Tibial artery (tissue), 4 donors: ENCODE results near the gene KLHL36.

ENCODE experiments used
- DNase-seq, 2 donors: peaks; one replicate each; pipeline ENCODE4 v3.0.0-alpha.2; 2019
- H3K27ac ChIP-seq, 2 donors: fragments of 200-600 bp; sonication (generic) in 1 of 2; 1 replicate in 1 of 2; 2 replicates in 1 of 2; pipeline ENCODE4 v1.5.1; 2018 to 2019; ENCODE audit warnings: mild to moderate bottlenecking in 1 of 2
- H3K27me3 ChIP-seq, 2 donors: fragments of 200-600 bp; sonication (generic) in 1 of 2; one replicate each; pipeline versions ENCODE4 v1.5.1 to v1.6.0; 2016 to 2019
- H3K36me3 ChIP-seq, 3 donors: fragments of 200-600 bp; sonication (generic) in 2 of 3; one replicate each; pipeline ENCODE4 v1.5.1; 2016 to 2019; ENCODE audit warnings: mild to moderate bottlenecking in 2 of 3
- H3K4me1 ChIP-seq, 4 donors: fragments of 200-600 bp; sonication (generic) in 2 of 4; 1 replicate in 3 of 4; 2 replicates in 1 of 4; pipeline ENCODE4 v1.5.1; 2016 to 2019
- H3K4me3 ChIP-seq, 2 donors: fragments of 200-600 bp; sonication (generic) in 1 of 2; 1 replicate in 1 of 2; 2 replicates in 1 of 2; pipeline ENCODE4 v1.5.1; 2018 to 2019; ENCODE audit warnings: mild to moderate bottlenecking in 2 of 2
- H3K9me3 ChIP-seq, 3 donors: fragments of 200-600 bp; sonication (generic) in 1 of 3; one replicate each; pipeline ENCODE4 v1.5.1; 2016 to 2019
- CTCF ChIP-seq, 2 experiments: fragments of 200-600 bp in 1 of 2; fragments of 450-650 bp in 1 of 2; IDR thresholded peaks; one replicate each; pipeline ENCODE4 v1.5.1; 2017 to 2019; ENCODE audit warnings: antibody characterized with exemption in 2 of 2, mild to moderate bottlenecking in 1 of 2, moderate library complexity in 1 of 2
- intact Hi-C: fragments of 100-400 bp; cut with DNase I; formaldehyde crosslinking; loops from one replicate; pipeline ENCODE4 v1.15.0; 2023; ENCODE audit warnings: low total_unique reads

The KLHL36 gene

GRCh38 chr16:84625556-84625955 is 22.8 kb upstream of the KLHL36 start:
- intact Hi-C loops = no loop called here
- H3K4me1 ChIP-seq = peaks cover 0 to 5% (median 4%) of the 10 kb centered on the region in 4 donors
- no peak overlapping the region for H3K4me3 ChIP-seq
- no peaks in the 10 kb centered on the region for H3K9me3 ChIP-seq
- H3K27ac ChIP-seq = no peak overlapping the region
- no peak for DNase-seq
- H3K36me3 ChIP-seq = no peaks in the 10 kb centered on the region
- no peaks in the 10 kb centered on the region for H3K27me3 ChIP-seq
- TF ChIP-seq CTCF (IDR thresholded peaks at IDR 0.05) = no peak

- Histone ChIP-seq H3K27ac (no peak overlapping the region), H3K36me3 (no peaks in the 10 kb centered on the region), H3K27me3 (no peaks in the 10 kb centered on the region), H3K4me1 (peaks cover 0 to 12% (median 7%) of the 10 kb centered on the region in 4 donors), H3K4me3 (no peak overlapping the region), H3K9me3 (no peaks in the 10 kb centered on the region)
- no peak for DNase-seq
- TF ChIP-seq CTCF (IDR thresholded peaks at IDR 0.05) = no peak
- intact Hi-C loops = no loop called here
These were observed 20.0 kb upstream of the KLHL36 start for GRCh38 chr16:84628226-84628731.

GRCh38 chr16:84629580-84629979 is 18.7 kb upstream of the KLHL36 start:
- intact Hi-C loops = no loop called here
- Histone ChIP-seq H3K4me3 (no peak overlapping the region), H3K27me3 (no peaks in the 10 kb centered on the region), H3K4me1 (peaks cover 0 to 22% (median 9%) of the 10 kb centered on the region in 4 donors), H3K27ac (no peak overlapping the region), H3K36me3 (no peaks in the 10 kb centered on the region), H3K9me3 (no peaks in the 10 kb centered on the region)
- no peak for TF ChIP-seq CTCF (IDR thresholded peaks at IDR 0.05)
- DNase-seq = no peak

GRCh38 chr16:84630009-84630408 is 18.3 kb upstream of the KLHL36 start:
- Histone ChIP-seq H3K9me3 (no peaks in the 10 kb centered on the region), H3K27me3 (no peaks in the 10 kb centered on the region), H3K36me3 (no peaks in the 10 kb centered on the region), H3K4me1 (peaks cover 0 to 26% (median 9%) of the 10 kb centered on the region in 4 donors), H3K27ac (no peak overlapping the region), H3K4me3 (no peak overlapping the region)
- intact Hi-C loops = no loop called here
- TF ChIP-seq CTCF (IDR thresholded peaks at IDR 0.05) = no peak
- DNase-seq = no peak

- Histone ChIP-seq H3K4me3 (no peak overlapping the region), H3K4me1 (peaks cover 0 to 32% (median 13%) of the 10 kb centered on the region in 4 donors), H3K9me3 (no peaks in the 10 kb centered on the region), H3K36me3 (no peaks in the 10 kb centered on the region), H3K27ac (no peak overlapping the region), H3K27me3 (no peaks in the 10 kb centered on the region)
- intact Hi-C loops = no loop called here
- no peak for TF ChIP-seq CTCF (IDR thresholded peaks at IDR 0.05)
- no peak for DNase-seq
These were observed 17.7 kb upstream of the KLHL36 start for GRCh38 chr16:84630446-84631152.
